Fibroblast of peridontal ligament (primary cell): ENCODE results near the gene NELL1.

Source experiments
- DNase-seq: peaks from one replicate; pipeline ENCODE4 v3.0.0-alpha.2; 2010; ENCODE audit errors: extremely low read depth

Gene NELL1

GRCh38 chr11:21485006-21485405 lies 815.6 kb downstream of the NELL1 start:
- DNase-seq: no peak

GRCh38 chr11:21485426-21485825 lies 816.0 kb downstream of the NELL1 start:
- no peak for DNase-seq

GRCh38 chr11:21489416-21490115 lies 820.2 kb downstream of the NELL1 start:
- no peak for DNase-seq

GRCh38 chr11:21492931-21493330 lies 823.5 kb downstream of the NELL1 start:
- no peak for DNase-seq

- DNase-seq: no peak
Measured at GRCh38 chr11:21494946-21495345, 825.6 kb downstream of the NELL1 start.

GRCh38 chr11:21495879-21496278 lies 826.5 kb downstream of the NELL1 start:
- no peak for DNase-seq

GRCh38 chr11:21501245-21501644 lies 831.9 kb downstream of the NELL1 start:
- no peak for DNase-seq

GRCh38 chr11:21505070-21505469 lies 835.7 kb downstream of the NELL1 start:
- no peak for DNase-seq

- no peak for DNase-seq
Measured at GRCh38 chr11:21511835-21512440, 842.6 kb downstream of the NELL1 start.

GRCh38 chr11:21514316-21514715 lies 844.9 kb downstream of the NELL1 start:
- no peak for DNase-seq

GRCh38 chr11:21520244-21520643 lies 850.9 kb downstream of the NELL1 start:
- DNase-seq: no peak

GRCh38 chr11:21529187-21529586 lies 859.8 kb downstream of the NELL1 start:
- DNase-seq: no peak

GRCh38 chr11:21534288-21534687 lies 864.9 kb downstream of the NELL1 start:
- DNase-seq: no peak

- DNase-seq: no peak
Measured at GRCh38 chr11:21537980-21538379, 868.6 kb downstream of the NELL1 start.

- no peak for DNase-seq
Measured at GRCh38 chr11:21541187-21541751, 871.9 kb downstream of the NELL1 start.

- no peak for DNase-seq
Measured at GRCh38 chr11:21543901-21544300, 874.5 kb downstream of the NELL1 start.

- DNase-seq: no peak
Measured at GRCh38 chr11:21545699-21546098, 876.3 kb downstream of the NELL1 start.

GRCh38 chr11:21546703-21547102 lies 877.3 kb downstream of the NELL1 start:
- DNase-seq: no peak

- DNase-seq: no peak
Measured at GRCh38 chr11:21552911-21553310, 883.5 kb downstream of the NELL1 start.

- DNase-seq: no peak
Measured at GRCh38 chr11:21553795-21554194, 884.4 kb downstream of the NELL1 start.

GRCh38 chr11:21554284-21554683 lies 884.9 kb downstream of the NELL1 start:
- no peak for DNase-seq

GRCh38 chr11:21556926-21557325 lies 887.5 kb downstream of the NELL1 start:
- DNase-seq: no peak

- DNase-seq: no peak
Measured at GRCh38 chr11:21560466-21560975, 891.1 kb downstream of the NELL1 start.
